ENCODE results near the gene CEP68.
"Not testable (repeated sequence)": the region's sequence is repeated elsewhere in the genome, so short reads cannot be mapped to it uniquely, and the experiment has no call there.

Gene CEP68

GRCh38 chr2:65093211-65093610 lies 37.0 kb downstream of the CEP68 start:
- DNase-seq: no peak

- no peak for DNase-seq
Observed at GRCh38 chr2:65096948-65097347, 40.7 kb downstream of the CEP68 start.

GRCh38 chr2:65097844-65098243 lies 41.6 kb downstream of the CEP68 start:
- DNase-seq: no peak

- no peak for DNase-seq
Observed at GRCh38 chr2:65098741-65099140, 42.5 kb downstream of the CEP68 start.

GRCh38 chr2:65101071-65101470 lies 44.9 kb downstream of the CEP68 start:
- DNase-seq: no peak

- no peak for DNase-seq
Observed at GRCh38 chr2:65103013-65103715, 46.9 kb downstream of the CEP68 start.

GRCh38 chr2:65107530-65107929 lies 51.3 kb downstream of the CEP68 start:
- DNase-seq: no peak

- DNase-seq: no peak
Observed at GRCh38 chr2:65108780-65109179, 52.6 kb downstream of the CEP68 start.

- no peak for DNase-seq
Observed at GRCh38 chr2:65112633-65113032, 56.4 kb downstream of the CEP68 start.

GRCh38 chr2:65113229-65113628 lies 57.0 kb downstream of the CEP68 start:
- DNase-seq: no peak

GRCh38 chr2:65113816-65114215 lies 57.6 kb downstream of the CEP68 start:
- DNase-seq: no peak

- no peak for DNase-seq
Observed at GRCh38 chr2:65114921-65115320, 58.7 kb downstream of the CEP68 start.

GRCh38 chr2:65116645-65117044 lies 60.4 kb downstream of the CEP68 start:
- no peak for DNase-seq

- DNase-seq: no peak
Observed at GRCh38 chr2:65120990-65121693, 64.9 kb downstream of the CEP68 start.

GRCh38 chr2:65122313-65122712 lies 66.1 kb downstream of the CEP68 start:
- DNase-seq: no peak

- not testable (repeated sequence) for DNase-seq
Observed at GRCh38 chr2:65125457-65125856, 69.2 kb downstream of the CEP68 start.

GRCh38 chr2:65128297-65129190 lies 72.3 kb downstream of the CEP68 start:
- DNase-seq: no peak

- DNase-seq: no peak
Observed at GRCh38 chr2:65129286-65129825, 73.1 kb downstream of the CEP68 start.

- DNase-seq: peak; percentile 99
Observed at GRCh38 chr2:65129826-65130663, 73.8 kb downstream of the CEP68 start, which contains the start of gene RAB1A. RAB1A (minus strand) TSS chr2:65130106; CDS start chr2:65129915, 191 bp downstream.

- DNase-seq: no peak
Observed at GRCh38 chr2:65130664-65131175, 74.5 kb downstream of the CEP68 start.

- not testable (repeated sequence) for DNase-seq
Observed at GRCh38 chr2:65132930-65133329, 76.7 kb downstream of the CEP68 start.

- no peak for DNase-seq
Observed at GRCh38 chr2:65133626-65134025, 77.4 kb downstream of the CEP68 start.
